Activated CD8-positive, alpha-beta T cell treated with anti-CD3 and anti-CD28 coated beads for 36 hours (primary cell): ENCODE results near the gene BMPER. TPM values are rescaled to one million over a fixed set of nuclear protein-coding genes. Genes with fewer than 3 reads are reported as not detected.

Experiments
- ATAC-seq: fragments of 200-7000 bp; cut with Tn5 transposase; one replicate; pipeline ENCODE4 v1.10.0; 2021; ENCODE audit warnings: mild to moderate bottlenecking, moderate library complexity
- CTCF ChIA-PET: fragments of 350-600 bp; sonication (Branson Sonifier 250); formaldehyde crosslinking; loops from one replicate; lab custom pipeline; 2021; ENCODE audit warnings: antibody characterized with exemption; lab: Charles Lee
- POLR2A ChIA-PET: fragments of 350-600 bp; sonication (Branson Sonifier 250); formaldehyde crosslinking; loops from one replicate; lab custom pipeline; 2021; ENCODE audit warnings: antibody characterized with exemption; lab: Charles Lee
- DNase-seq: peaks from one replicate; pipeline ENCODE4 v3.0.0-alpha.2; 2020
- H3K27ac Mint-ChIP-seq: one replicate; pipeline ENCODE4 v1.8.0; 2021; ENCODE audit warnings: mild to moderate bottlenecking, mixed read lengths
- H3K27me3 Mint-ChIP-seq: one replicate; pipeline ENCODE4 v1.8.0; 2021; ENCODE audit warnings: mixed read lengths
- H3K36me3 Mint-ChIP-seq: one replicate; pipeline ENCODE4 v1.8.0; 2021; ENCODE audit warnings: low read depth, mixed read lengths
- H3K4me1 Mint-ChIP-seq: one replicate; pipeline ENCODE4 v1.8.0; 2021; ENCODE audit warnings: low read depth, mixed read lengths
- H3K4me3 Mint-ChIP-seq: one replicate; pipeline ENCODE4 v1.8.0; 2021; ENCODE audit warnings: mild to moderate bottlenecking, moderate library complexity, mixed read lengths
- H3K9me3 Mint-ChIP-seq: one replicate; pipeline ENCODE4 v1.8.0; 2021; ENCODE audit warnings: mixed read lengths
- CTCF ChIP-seq: fragments of 200-600 bp; IDR thresholded peaks from one replicate; pipeline ENCODE4 v1.8.0; 2022; ENCODE audit warnings: antibody characterized with exemption, mild to moderate bottlenecking
- intact Hi-C: fragments of 100-400 bp; cut with micrococcal nuclease; formaldehyde crosslinking; loops from one replicate; pipeline ENCODE4 v1.10.0; 2022
- total RNA-seq, 2 experiments: library from RNA; stranded (reverse); gene quantifications; one replicate each; pipeline ENCODE4 v1.2.3, GENCODE V29; 2021

BMPER gene
- total RNA-seq, 2 experiments from 2014 or later: not detected

- DNase-seq: no peak
- Mint-ChIP-seq H3K9me3 (no peaks in the 10 kb centered on the region), H3K27me3 (no peaks in the 10 kb centered on the region), H3K4me1 (peaks cover 4% of the 10 kb centered on the region), H3K4me3 (no peak overlapping the region), H3K36me3 (no peaks in the 10 kb centered on the region), H3K27ac (no peak overlapping the region)
- POLR2A ChIA-PET: no interaction called here
- intact Hi-C loops: no loop called here
- no peak for ATAC-seq
- TF ChIP-seq CTCF: no peak
- CTCF ChIA-PET: interaction anchor here (1.0 kb wide), 1 partner anchor 9 kb away, joined by 3 read pairs; no protein-coding TSS in a partner anchor
Observed at GRCh38 chr7:33996899-33997298, 91.6 kb downstream of the BMPER start.

- Mint-ChIP-seq H3K4me1 (peaks cover 4% of the 10 kb centered on the region), H3K4me3 (no peak overlapping the region), H3K36me3 (no peaks in the 10 kb centered on the region), H3K27me3 (no peaks in the 10 kb centered on the region), H3K9me3 (peaks cover 4% of the 10 kb centered on the region), H3K27ac (no peak overlapping the region)
- intact Hi-C loops: no loop called here
- CTCF ChIA-PET: no interaction called here
- DNase-seq (no peak), ATAC-seq (no peak)
- TF ChIP-seq CTCF: no peak
- POLR2A ChIA-PET: no interaction called here
Observed at GRCh38 chr7:33998476-33998875, 93.1 kb downstream of the BMPER start.

- CTCF ChIA-PET: no interaction called here
- no peak for ATAC-seq
- Mint-ChIP-seq H3K36me3 (no peaks in the 10 kb centered on the region), H3K27me3 (peaks cover 2% of the 10 kb centered on the region), H3K4me3 (no peak overlapping the region), H3K27ac (no peak overlapping the region), H3K9me3 (no peaks in the 10 kb centered on the region), H3K4me1 (no peaks in the 10 kb centered on the region)
- POLR2A ChIA-PET: no interaction called here
- intact Hi-C loops: no loop called here
- DNase-seq: no peak
- no peak for TF ChIP-seq CTCF
Observed at GRCh38 chr7:34011017-34011695, 105.8 kb downstream of the BMPER start.

GRCh38 chr7:34011696-34012095 is 106.4 kb downstream of the BMPER start:
- peaks cover under 1% of the 10 kb centered on the region for H3K27me3 Mint-ChIP-seq
- no peak for DNase-seq
- no peak overlapping the region for H3K4me3 Mint-ChIP-seq
- no peak overlapping the region for H3K27ac Mint-ChIP-seq
- ChIA-PET POLR2A (no interaction called here), CTCF (no interaction called here)
- TF ChIP-seq CTCF: no peak
- no peaks in the 10 kb centered on the region for H3K36me3 Mint-ChIP-seq
- no peak for ATAC-seq
- no peaks in the 10 kb centered on the region for H3K4me1 Mint-ChIP-seq
- H3K9me3 Mint-ChIP-seq: no peaks in the 10 kb centered on the region
- intact Hi-C loops: no loop called here

GRCh38 chr7:34013421-34013820 is 108.1 kb downstream of the BMPER start:
- ATAC-seq: no peak
- POLR2A ChIA-PET: interaction anchor here (0.6 kb wide), 1 partner anchor 132 kb away, joined by 3 read pairs; no protein-coding TSS in a partner anchor
- no peak for TF ChIP-seq CTCF
- H3K9me3 Mint-ChIP-seq: no peaks in the 10 kb centered on the region
- H3K36me3 Mint-ChIP-seq: no peaks in the 10 kb centered on the region
- CTCF ChIA-PET: no interaction called here
- no peak overlapping the region for H3K27ac Mint-ChIP-seq
- no peak overlapping the region for H3K4me3 Mint-ChIP-seq
- no peaks in the 10 kb centered on the region for H3K4me1 Mint-ChIP-seq
- intact Hi-C loops: no loop called here
- DNase-seq: no peak
- no peaks in the 10 kb centered on the region for H3K27me3 Mint-ChIP-seq
